ENCODE data around the gene BIRC5.
A peak's percentile ranks its signal among the peaks of the same experiment; 100 is the strongest.

The BIRC5 gene

DNA sequence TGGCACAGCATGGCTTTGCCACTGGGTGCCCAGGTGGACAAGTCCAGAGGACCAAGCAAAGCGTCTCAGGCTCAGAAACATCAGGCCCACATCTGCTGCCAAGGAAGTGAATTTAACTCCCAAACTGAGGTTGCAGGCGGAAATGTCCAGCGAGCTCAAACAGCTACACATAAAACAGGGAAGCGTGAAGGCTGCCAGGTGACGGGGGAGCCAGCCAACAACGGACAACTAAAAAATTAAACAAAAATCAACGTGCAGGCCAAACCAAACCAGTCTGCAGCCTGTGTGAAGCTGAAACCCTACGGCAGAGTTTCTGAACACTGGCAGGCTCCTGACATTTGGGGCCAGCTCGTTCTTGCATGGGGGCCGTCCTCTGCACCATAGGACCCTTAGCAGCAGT lies 29.7 kb upstream of the BIRC5 start:
- DNase-seq: no peak

DNA sequence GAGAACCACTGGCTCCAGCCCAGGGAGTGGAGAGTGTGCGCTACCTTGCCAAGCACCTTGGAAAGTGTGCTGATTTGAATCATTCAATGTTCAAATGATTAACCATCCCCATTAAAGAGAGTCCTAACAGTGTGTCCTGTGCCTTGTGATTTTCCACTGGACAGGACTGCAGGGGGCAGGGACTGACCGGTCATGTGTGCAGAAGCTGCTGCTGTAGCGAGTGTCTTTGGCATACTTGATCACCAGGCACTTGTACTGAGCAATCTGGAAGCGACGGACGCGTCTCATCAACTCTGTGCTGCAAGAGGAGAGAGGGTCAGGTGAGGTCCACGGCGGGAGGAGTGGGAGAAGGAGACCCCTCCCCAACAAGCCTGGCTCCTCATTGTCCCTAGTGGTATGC lies 29.2 kb upstream of the BIRC5 start:
- no peak for DNase-seq

DNA sequence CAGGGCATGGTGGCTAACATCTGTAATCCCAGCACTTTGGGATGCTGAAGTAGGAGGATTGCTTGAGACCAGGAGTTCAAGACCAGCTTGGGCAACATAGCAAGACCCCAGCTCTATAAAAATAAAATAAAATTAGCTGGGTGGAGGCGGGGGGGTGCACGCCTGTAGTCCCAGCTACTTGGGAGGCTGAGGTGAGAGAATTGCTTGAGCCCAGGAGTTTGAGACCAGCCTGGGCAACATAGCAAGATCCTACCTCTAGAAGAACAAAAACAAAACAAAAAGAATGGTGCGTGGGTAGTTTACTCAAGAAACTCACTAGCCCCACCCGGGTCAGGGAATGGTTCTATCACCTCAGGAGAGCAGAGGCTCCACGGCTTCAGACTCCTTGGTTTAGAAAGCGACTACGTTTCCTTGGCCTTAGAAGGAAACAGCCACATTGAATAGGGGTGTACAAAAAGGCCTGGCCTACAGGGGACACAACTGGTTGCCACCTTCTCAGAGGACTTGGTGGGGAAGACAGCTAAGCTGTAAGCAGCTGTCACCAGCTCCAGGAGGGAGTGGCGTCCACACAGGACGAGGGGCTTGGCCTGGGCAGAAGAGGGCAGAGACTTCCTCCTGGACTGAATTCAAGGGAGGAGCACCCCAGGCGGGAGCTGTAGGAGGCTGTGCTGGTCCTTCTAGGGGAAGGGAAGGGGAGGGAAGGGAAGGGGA lies 27.9 kb upstream of the BIRC5 start:
- no peak for DNase-seq

DNA sequence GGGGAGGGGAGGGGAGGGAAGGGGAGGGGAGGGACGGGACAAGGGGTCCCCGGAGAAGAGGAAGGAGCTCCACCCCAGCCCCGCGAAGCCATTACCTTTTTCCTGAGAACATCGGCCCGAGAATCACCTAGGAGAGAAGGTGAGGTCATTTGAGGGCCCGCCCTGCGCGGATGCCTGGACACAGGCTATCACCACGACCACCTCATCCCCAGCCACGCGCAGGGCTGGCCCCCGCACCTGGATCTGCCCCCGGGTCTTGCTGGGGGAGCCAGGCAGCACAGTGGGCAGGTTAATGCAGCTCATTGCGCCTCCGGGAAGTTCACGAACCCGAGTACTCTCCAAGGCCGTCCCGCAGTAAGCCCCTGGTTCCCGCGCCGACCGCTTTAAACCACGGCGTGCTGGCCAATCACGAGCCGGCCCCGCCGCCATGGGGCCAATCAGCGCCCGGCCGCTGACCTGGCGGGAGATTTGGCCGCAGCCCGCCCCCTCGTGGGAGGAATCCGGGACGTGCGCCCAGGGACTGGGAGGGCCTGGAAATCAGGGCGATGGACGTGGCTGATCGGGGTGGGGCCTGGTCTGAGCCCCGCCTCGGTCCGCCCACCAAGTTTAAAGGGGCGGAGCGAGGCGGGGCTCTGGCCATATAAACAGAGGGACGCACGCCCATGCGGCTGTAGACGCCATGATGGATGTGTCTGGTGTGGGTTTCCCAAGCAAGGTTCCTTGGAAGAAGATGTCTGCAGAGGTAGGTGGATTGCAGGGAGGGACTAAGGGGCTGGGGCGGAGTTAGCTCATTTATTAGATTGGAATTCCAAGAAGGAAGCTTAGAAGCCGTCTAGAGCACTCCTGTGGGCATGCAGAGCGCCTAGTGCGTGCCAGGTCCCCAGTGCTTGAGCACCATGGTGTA lies 27.1 kb upstream of the BIRC5 start, which contains the start of the genes AFMID and TK1:
Gene AFMID, plus strand, starts transcription at position 671 of the 904 bp plus-strand sequence. Its CDS starts 9 bp downstream, at position 680.
Gene TK1, minus strand, starts transcription at position 361 of the 904 bp plus-strand sequence. Its CDS starts 58 bp downstream, at position 303.
- peak; percentile 59 to 81 (median 70) for DNase-seq

DNA sequence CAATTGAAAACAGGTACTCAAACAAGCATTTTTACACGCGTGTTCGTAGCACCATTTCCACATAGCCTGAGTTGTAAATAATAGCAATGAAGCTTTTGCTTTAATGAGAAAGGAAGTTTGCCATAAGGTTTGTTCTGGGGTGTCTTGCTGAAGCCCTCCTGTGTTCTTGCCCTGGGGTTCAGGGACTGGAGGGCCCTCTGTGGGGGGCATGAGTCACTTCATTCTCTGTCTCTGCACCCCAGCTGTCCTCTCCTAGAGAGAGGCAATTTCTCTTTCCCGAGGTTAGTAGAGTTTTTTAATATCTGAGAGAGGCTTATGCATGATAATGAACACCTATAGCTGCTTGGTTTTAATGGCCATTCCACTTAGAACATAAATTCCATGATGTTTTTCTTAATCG lies 17.3 kb upstream of the BIRC5 start:
- DNase-seq: no peak

DNA sequence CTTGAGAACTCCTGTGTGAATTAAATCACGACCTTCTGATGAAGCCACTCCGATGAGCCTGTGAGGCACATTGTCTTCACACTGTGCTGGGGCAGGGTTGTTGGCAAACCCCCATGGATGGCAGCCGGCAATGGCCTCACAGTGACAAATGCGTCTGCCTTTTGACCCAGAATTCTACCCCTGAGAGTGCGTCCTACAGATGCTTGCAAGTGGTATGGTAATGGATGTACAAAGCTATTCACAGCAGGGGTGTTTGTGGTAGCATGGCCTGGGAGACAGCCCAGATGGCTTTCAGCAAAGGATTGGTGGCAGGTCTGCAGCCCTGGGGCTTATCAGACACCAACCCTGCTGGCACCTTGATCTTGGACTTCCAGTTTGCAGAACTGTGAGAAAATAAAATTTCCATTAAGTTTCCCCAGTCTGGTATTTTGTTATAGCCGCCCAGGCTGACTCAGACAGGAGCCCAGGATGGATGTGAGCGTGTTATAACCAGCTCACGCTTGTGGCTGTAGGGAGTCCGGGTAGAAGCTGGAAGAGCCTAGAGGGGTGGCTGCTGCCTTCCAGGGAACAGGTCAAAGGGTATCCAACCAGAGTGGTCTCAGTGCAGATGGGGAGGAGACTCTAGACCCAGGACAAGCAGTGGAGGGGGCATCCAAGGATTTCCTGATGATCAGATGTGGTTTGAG lies 16.8 kb upstream of the BIRC5 start:
- no peak for DNase-seq

DNA sequence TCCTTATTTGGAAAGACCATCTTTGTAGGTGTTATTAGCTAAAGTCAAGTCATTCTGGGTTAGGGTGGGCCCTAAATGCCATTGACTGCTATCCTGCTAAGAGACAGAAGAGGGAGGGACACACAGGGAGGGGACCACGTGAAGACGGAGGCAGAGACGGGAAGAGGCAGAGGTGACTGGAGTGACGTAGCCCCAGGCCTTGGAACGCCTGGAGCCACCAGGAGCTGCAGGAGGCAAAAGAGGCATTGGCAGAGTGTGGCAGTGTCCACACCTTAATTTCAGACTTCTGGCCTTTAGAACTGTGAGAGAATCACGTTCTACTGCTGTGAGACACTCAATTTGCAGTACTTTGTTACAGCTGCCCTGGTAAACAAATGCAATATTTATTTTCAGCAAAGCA lies 13.6 kb upstream of the BIRC5 start:
- DNase-seq: no peak

DNA sequence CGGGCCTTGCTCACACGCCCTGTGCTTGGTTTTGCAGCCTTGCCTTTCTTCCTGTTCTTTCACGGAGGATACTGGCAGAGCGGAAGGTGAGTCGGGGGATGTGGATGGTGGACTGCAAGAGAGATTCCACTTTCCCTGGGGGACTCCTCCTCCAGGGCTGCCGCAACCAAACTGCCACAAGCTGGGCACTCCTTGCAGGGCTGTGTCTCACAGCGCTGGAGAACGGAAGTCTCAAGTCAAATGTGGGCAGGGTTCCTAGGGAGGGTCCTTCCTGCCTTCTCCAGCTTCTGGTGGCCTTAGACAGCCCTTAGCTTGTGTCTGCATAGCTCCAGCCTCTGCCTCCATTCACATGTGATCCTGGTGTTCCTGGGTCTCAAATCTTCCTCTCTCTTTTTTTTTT lies 11.4 kb upstream of the BIRC5 start:
- no peak for DNase-seq

DNA sequence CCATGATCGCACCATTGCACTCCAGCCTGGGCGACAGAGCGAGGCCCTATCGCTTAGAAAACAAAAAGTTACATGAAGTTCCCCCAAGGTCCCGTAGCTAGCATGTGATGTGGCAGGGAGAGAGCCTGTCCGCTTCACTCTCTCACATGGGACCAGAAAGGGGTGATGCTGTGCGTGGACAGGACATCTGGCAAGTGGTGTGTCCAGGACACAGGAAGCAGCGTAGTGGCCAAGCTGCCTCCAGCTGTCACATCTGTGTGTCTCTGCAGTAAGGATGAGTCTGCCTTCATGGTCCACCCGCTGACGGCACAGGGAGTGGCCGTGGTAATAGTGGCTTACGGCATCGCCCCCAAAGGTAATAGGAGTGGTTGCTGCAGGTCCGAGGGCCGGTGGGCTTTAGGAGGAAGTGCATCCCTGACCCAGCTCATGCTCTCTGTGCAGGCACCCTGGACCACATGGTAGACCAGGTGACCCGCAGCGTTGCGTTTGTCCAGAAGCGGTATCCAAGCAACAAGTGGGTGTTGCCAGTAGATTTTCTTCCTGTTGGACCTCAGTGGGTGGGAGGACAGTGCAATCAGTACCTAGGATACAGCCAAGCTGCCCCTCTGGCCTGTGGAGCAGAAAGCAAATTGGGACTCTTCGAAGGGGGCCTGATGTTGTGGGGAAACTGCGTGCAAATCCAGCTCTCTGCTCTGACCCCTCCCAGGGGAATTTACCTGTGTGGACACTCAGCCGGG lies 9.5 kb upstream of the BIRC5 start:
- DNase-seq: no peak

DNA sequence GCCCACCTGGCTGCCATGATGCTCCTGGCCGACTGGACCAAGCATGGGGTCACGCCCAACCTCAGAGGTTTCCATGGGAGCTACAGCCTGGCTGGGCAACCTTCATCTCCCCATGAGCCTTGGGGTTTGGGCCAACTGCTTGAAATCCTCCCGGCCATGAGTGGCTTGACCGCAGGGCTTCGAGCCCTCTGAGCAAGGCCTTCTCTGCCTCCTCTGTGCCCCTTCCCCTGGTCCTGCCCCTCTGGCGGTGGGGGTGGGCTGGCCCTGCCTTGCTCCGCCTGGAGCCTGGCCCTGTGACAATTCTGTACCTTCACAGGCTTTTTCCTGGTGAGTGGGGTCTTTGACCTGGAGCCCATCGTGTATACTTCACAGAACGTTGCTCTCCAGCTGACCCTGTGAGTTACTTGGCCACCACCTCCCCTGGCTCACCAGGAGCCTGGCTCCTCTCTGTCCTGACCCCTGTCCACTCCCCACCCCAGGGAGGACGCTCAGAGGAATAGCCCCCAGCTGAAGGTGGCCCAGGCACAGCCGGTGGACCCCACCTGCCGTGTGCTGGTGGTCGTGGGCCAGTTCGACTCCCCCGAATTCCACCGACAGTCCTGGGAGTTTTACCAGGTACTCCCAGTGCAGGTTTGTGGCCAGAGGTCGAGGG lies 8.8 kb upstream of the BIRC5 start:
- DNase-seq: no peak

DNA sequence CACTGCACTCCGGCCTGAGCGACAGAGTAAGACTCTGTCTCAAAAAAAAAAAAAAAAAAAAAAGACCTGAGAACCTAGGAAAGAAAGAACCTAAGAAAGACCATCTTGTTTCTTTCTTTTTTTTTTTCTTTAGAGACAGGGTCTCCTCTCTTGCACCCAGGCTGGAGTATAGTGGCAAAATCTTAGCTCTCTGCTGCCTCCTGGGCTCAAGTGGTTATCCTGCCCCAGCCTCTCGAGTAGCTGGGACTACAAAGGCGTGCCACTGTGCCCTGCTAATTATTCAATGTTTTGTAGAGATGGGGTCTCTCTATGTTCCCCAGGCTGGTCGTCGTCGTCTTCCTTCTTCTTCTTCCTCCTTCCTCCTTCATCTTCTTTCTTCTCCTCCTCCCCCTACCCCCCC lies 7.8 kb upstream of the BIRC5 start:
- no peak for DNase-seq

DNA sequence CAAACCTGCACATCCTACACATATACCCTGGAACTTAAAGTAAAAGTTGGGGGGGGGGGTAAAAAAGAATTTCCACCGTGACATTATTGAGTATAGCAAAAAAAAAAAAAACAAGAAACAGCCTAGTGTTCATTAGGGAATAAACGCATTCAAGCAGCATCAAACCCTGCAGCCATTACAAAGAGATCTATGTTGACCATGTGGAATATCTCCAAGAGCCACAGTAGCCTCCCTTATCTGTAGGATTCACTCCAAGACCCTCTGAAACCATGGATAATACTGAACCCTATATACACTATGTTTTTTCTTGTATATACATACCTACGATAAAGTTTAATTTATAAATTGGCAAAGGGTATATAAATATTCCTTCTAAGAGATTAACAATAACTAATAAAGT lies 5.6 kb upstream of the BIRC5 start:
- no peak for DNase-seq

DNA sequence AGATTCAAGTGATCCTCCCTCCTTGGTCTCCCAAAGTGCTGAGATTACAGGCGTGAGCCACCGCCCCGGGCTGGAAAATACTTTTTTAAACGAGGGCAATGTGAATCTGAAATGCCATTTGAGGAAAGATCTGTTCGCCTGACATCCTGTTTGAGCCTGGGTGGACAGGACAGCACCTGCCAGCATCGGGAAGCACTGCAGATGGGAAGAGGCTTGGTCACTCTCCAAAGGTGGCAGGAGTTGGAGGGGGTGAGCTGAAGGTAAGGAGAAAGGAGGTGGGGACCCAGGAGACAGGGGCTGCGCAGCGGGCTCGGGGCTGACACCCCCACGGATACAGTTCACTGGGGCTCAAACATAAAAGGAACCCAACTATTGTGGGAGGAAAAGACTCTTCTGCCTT lies 3.9 kb upstream of the BIRC5 start:
- DNase-seq: no peak

DNA sequence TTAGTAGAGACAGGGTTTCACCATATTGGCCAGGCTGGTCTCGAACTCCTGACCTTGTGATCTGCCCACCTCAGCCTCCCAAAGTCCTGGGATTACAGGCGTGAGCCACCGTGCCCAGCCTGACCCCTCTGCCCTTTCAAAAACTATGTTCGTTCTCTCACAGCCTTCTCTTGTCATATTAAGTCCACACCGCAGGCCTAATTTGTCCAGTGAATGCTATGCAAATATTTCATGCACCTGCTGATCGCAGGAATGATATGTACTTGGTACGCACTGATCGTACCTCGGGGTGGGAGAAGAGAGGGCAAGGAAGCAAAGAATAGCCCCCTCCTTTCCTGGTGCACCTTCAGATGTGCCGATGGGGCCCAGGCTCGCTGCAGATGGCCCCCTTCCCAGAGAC lies 3.0 kb upstream of the BIRC5 start:
- no peak for DNase-seq

DNA sequence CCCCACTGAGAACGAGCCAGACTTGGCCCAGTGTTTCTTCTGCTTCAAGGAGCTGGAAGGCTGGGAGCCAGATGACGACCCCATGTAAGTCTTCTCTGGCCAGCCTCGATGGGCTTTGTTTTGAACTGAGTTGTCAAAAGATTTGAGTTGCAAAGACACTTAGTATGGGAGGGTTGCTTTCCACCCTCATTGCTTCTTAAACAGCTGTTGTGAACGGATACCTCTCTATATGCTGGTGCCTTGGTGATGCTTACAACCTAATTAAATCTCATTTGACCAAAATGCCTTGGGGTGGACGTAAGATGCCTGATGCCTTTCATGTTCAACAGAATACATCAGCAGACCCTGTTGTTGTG lies 631 bp downstream of the BIRC5 start:
- no peak for DNase-seq

DNA sequence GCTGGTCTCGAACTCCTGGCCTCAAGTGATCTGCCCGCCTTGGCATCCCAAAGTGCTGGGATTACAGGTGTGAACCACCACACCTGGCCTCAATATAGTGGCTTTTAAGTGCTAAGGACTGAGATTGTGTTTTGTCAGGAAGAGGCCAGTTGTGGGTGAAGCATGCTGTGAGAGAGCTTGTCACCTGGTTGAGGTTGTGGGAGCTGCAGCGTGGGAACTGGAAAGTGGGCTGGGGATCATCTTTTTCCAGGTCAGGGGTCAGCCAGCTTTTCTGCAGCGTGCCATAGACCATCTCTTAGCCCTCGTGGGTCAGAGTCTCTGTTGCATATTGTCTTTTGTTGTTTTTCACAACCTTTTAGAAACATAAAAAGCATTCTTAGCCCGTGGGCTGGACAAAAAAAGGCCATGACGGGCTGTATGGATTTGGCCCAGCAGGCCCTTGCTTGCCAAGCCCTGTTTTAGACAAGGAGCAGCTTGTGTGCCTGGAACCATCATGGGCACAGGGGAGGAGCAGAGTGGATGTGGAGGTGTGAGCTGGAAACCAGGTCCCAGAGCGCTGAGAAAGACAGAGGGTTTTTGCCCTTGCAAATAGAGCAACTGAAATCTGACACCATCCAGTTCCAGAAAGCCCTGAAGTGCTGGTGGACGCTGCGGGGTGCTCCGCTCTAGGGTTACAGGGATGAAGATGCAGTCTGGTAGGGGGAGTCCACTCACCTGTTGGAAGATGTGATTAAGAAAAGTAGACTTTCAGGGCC lies 5.5 kb downstream of the BIRC5 start:
- no peak for DNase-seq

DNA sequence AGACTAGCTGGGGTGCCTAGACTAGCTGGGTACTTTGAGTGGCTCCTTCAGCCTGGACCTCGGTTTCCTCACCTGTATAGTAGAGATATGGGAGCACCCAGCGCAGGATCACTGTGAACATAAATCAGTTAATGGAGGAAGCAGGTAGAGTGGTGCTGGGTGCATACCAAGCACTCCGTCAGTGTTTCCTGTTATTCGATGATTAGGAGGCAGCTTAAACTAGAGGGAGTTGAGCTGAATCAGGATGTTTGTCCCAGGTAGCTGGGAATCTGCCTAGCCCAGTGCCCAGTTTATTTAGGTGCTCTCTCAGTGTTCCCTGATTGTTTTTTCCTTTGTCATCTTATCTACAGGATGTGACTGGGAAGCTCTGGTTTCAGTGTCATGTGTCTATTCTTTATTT lies 9.0 kb downstream of the BIRC5 start:
- no peak for DNase-seq

DNA sequence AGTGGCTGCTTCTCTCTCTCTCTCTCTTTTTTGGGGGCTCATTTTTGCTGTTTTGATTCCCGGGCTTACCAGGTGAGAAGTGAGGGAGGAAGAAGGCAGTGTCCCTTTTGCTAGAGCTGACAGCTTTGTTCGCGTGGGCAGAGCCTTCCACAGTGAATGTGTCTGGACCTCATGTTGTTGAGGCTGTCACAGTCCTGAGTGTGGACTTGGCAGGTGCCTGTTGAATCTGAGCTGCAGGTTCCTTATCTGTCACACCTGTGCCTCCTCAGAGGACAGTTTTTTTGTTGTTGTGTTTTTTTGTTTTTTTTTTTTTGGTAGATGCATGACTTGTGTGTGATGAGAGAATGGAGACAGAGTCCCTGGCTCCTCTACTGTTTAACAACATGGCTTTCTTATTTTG lies 9.7 kb downstream of the BIRC5 start:
- no peak for DNase-seq

DNA sequence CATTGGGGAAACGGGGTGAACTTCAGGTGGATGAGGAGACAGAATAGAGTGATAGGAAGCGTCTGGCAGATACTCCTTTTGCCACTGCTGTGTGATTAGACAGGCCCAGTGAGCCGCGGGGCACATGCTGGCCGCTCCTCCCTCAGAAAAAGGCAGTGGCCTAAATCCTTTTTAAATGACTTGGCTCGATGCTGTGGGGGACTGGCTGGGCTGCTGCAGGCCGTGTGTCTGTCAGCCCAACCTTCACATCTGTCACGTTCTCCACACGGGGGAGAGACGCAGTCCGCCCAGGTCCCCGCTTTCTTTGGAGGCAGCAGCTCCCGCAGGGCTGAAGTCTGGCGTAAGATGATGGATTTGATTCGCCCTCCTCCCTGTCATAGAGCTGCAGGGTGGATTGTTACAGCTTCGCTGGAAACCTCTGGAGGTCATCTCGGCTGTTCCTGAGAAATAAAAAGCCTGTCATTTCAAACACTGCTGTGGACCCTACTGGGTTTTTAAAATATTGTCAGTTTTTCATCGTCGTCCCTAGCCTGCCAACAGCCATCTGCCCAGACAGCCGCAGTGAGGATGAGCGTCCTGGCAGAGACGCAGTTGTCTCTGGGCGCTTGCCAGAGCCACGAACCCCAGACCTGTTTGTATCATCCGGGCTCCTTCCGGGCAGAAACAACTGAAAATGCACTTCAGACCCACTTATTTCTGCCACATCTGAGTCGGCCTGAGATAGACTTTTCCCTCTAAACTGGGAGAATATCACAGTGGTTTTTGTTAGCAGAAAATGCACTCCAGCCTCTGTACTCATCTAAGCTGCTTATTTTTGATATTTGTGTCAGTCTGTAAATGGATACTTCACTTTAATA lies 10.4 kb downstream of the BIRC5 start:
- no peak for DNase-seq

DNA sequence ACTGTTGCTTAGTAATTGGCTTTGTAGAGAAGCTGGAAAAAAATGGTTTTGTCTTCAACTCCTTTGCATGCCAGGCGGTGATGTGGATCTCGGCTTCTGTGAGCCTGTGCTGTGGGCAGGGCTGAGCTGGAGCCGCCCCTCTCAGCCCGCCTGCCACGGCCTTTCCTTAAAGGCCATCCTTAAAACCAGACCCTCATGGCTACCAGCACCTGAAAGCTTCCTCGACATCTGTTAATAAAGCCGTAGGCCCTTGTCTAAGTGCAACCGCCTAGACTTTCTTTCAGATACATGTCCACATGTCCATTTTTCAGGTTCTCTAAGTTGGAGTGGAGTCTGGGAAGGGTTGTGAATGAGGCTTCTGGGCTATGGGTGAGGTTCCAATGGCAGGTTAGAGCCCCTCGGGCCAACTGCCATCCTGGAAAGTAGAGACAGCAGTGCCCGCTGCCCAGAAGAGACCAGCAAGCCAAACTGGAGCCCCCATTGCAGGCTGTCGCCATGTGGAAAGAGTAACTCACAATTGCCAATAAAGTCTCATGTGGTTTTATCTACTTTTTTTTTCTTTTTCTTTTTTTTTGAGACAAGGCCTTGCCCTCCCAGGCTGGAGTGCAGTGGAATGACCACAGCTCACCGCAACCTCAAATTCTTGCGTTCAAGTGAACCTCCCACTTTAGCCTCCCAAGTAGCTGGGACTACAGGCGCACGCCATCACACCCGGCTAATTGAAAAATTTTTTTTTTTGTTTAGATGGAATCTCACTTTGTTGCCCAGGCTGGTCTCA lies 11.2 kb downstream of the BIRC5 start:
- DNase-seq: no peak

All from activated CD4-positive, CD25-positive, alpha-beta regulatory T cell (primary cell).